NCI-H187 treated with DMSO at 0.1 percent for 48 hours (cell line): Measurements from ENCODE around the gene UCK2.
A peak's percentile ranks its signal among the peaks of the same experiment; 100 is the strongest.
"Not testable (repeated sequence)": the region's sequence is repeated elsewhere in the genome, so short reads cannot be mapped to it uniquely, and the experiment has no call there.

Experiments used
- DNase-seq: peaks from one replicate; lab custom pipeline; 2025; lab: John Stamatoyannopoulos, UW

The UCK2 gene

GRCh38 chr1:165827268-165828102, at the start of gene UCK2:
UCK2 (plus strand) TSS chr1:165827614; CDS start chr1:165827834, 220 bp downstream.
- peak; percentile 75 for DNase-seq

GRCh38 chr1:165778197-165778596, 49.2 kb upstream of the UCK2 start:
- DNase-seq, result not testable (repeated sequence)

GRCh38 chr1:165783519-165783918, 43.9 kb upstream of the UCK2 start:
- not testable (repeated sequence) for DNase-seq

- no peak for DNase-seq
Measured at GRCh38 chr1:165787741-165788140, 39.7 kb upstream of the UCK2 start.

- DNase-seq, result no peak
Measured at GRCh38 chr1:165793951-165794350, 33.5 kb upstream of the UCK2 start.

- no peak for DNase-seq
Measured at GRCh38 chr1:165795894-165796293, 31.5 kb upstream of the UCK2 start.

GRCh38 chr1:165799387-165799786, 28.0 kb upstream of the UCK2 start:
- DNase-seq, result no peak

GRCh38 chr1:165804513-165804912, 22.9 kb upstream of the UCK2 start:
- not testable (repeated sequence) for DNase-seq

GRCh38 chr1:165807613-165808012, 19.8 kb upstream of the UCK2 start:
- no peak for DNase-seq

- no peak for DNase-seq
Measured at GRCh38 chr1:165815725-165816124, 11.7 kb upstream of the UCK2 start.

- no peak for DNase-seq
Measured at GRCh38 chr1:165816157-165816556, 11.3 kb upstream of the UCK2 start.

- DNase-seq, result no peak
Measured at GRCh38 chr1:165816826-165817497, 10.5 kb upstream of the UCK2 start.

GRCh38 chr1:165823552-165824268, 3.7 kb upstream of the UCK2 start:
- no peak for DNase-seq

- no peak for DNase-seq
Measured at GRCh38 chr1:165824269-165824643, 3.2 kb upstream of the UCK2 start.

GRCh38 chr1:165826565-165827267, 698 bp upstream of the UCK2 start:
- no peak for DNase-seq

GRCh38 chr1:165828103-165828668, 772 bp downstream of the UCK2 start:
- no peak for DNase-seq

GRCh38 chr1:165828669-165829329, 1.4 kb downstream of the UCK2 start:
- peak; percentile 61 for DNase-seq

- no peak for DNase-seq
Measured at GRCh38 chr1:165829888-165830287, 2.5 kb downstream of the UCK2 start.

GRCh38 chr1:165831146-165831545, 3.7 kb downstream of the UCK2 start:
- no peak for DNase-seq

GRCh38 chr1:165832902-165833301, 5.5 kb downstream of the UCK2 start:
- no peak for DNase-seq

GRCh38 chr1:165833358-165833757, 5.9 kb downstream of the UCK2 start:
- DNase-seq, result no peak
